ENCODE results near the gene FNDC3B.

Gene FNDC3B

DNA sequence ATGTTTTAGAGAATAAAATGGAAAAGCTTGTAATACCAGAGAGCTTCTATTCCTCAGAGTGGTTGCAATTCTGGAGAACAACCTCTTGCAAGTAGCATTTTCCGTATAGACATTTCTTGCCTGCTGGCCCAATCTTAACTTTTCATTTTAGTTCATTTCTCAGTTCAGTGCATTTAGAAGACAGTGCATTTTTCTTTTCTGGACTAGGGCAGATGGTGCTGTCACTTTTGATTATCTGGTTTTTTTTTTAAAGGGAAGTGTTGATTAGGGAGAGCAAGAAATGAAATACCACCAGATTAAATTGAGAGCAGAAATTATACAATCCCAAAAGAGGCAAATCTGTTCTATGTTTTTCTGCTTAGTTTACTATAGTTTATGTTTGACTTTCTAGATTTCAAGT lies 236.2 kb downstream of the FNDC3B start:
- Histone ChIP-seq H3K4me1 (ENCODE audit: low read length) (peaks cover 42% of the 10 kb centered on the region), H3K27me3 (replicated peaks; ENCODE audit: insufficient read depth, low read length) (no peaks in the 10 kb centered on the region), H3K36me3 (replicated peaks; ENCODE audit: insufficient read depth, low read length) (no peaks in the 10 kb centered on the region), H3K27ac (ENCODE audit: low read length) (no peak overlapping the region; the same call in 1 of the 2 replicates), H3K9me2 (replicated peaks; ENCODE audit: insufficient read depth, low read length) (no peaks in the 10 kb centered on the region), H3K9ac (ENCODE audit: low read length) (no peak overlapping the region), H3K4me2 (ENCODE audit: low read depth, low read length) (no peak overlapping the region), H3K4me3 (ENCODE audit: low read length) (no peak overlapping the region), H4K20me1 (ENCODE audit: insufficient read depth, low read length) (no peaks in the 10 kb centered on the region), H3K79me2 (ENCODE audit: low read length) (peaks cover 76% of the 10 kb centered on the region), H3F3A (ENCODE audit: insufficient read depth, low read length) (peaks cover 9% of the 10 kb centered on the region), H3K9me3 (replicated peaks; ENCODE audit: insufficient read depth, low read length) (no peaks in the 10 kb centered on the region), H2AFZ (ENCODE audit: low read length) (no peak overlapping the region)
- no peak for TF ChIP-seq EZH2phosphoT487 (IDR thresholded peaks at IDR 0.05; ENCODE audit: low read length)
- no peak for TF ChIP-seq EZH2 (optimal IDR thresholded peaks at IDR 0.05; ENCODE audit: low read depth, low read length)
- TF ChIP-seq, protein P1, sequence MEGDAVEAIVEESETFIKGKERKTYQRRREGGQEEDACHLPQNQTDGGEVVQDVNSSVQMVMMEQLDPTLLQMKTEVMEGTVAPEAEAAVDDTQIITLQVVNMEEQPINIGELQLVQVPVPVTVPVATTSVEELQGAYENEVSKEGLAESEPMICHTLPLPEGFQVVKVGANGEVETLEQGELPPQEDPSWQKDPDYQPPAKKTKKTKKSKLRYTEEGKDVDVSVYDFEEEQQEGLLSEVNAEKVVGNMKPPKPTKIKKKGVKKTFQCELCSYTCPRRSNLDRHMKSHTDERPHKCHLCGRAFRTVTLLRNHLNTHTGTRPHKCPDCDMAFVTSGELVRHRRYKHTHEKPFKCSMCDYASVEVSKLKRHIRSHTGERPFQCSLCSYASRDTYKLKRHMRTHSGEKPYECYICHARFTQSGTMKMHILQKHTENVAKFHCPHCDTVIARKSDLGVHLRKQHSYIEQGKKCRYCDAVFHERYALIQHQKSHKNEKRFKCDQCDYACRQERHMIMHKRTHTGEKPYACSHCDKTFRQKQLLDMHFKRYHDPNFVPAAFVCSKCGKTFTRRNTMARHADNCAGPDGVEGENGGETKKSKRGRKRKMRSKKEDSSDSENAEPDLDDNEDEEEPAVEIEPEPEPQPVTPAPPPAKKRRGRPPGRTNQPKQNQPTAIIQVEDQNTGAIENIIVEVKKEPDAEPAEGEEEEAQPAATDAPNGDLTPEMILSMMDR (IDR thresholded peaks at IDR 0.05; ENCODE audit: low read length) = no peak
- DNase-seq = no peak

DNA sequence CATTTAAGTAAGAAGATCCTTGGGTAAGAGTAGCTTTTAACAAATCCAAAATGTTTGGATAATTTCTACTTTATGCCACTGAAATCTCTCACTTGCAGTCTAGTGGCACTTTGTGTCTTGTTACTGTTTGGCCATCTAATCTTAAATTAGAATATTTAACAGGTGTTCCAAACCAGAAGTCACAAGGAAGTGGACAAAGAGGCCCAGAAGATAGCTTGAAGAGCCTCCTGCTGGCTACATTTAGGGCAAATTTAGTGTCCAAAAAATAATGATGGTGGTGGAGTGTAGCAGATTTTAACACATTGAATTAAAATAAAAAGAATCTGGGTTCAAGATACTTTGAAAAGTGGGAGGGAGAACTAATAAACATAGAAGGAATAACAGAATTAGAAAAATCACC lies 236.7 kb downstream of the FNDC3B start:
- peak; percentile 40 for DNase-seq
- Histone ChIP-seq H3K36me3 (replicated peaks; ENCODE audit: insufficient read depth, low read length) (no peaks in the 10 kb centered on the region), H3K4me1 (ENCODE audit: low read length) (peaks cover 38% of the 10 kb centered on the region), H3K79me2 (ENCODE audit: low read length) (peaks cover 79% of the 10 kb centered on the region), H4K20me1 (ENCODE audit: insufficient read depth, low read length) (no peaks in the 10 kb centered on the region), H3K27me3 (replicated peaks; ENCODE audit: insufficient read depth, low read length) (no peaks in the 10 kb centered on the region), H3K9ac (ENCODE audit: low read length) (no peak overlapping the region), H3K27ac (ENCODE audit: low read length) (no peak overlapping the region; the same call in 1 of the 2 replicates), H3K4me2 (ENCODE audit: low read depth, low read length) (no peak overlapping the region), H3K4me3 (ENCODE audit: low read length) (no peak overlapping the region), H2AFZ (ENCODE audit: low read length) (no peak overlapping the region), H3F3A (ENCODE audit: insufficient read depth, low read length) (peaks cover 4% of the 10 kb centered on the region; the same call in 1 of the 2 replicates), H3K9me3 (replicated peaks; ENCODE audit: insufficient read depth, low read length) (no peaks in the 10 kb centered on the region), H3K9me2 (replicated peaks; ENCODE audit: insufficient read depth, low read length) (no peaks in the 10 kb centered on the region)
- TF ChIP-seq EZH2phosphoT487 (IDR thresholded peaks at IDR 0.05; ENCODE audit: low read length) = no peak
- no peak for TF ChIP-seq EZH2 (optimal IDR thresholded peaks at IDR 0.05; ENCODE audit: low read depth, low read length)
- TF ChIP-seq, protein P1 (IDR thresholded peaks at IDR 0.05; ENCODE audit: low read length) = peak; percentile 47

DNA sequence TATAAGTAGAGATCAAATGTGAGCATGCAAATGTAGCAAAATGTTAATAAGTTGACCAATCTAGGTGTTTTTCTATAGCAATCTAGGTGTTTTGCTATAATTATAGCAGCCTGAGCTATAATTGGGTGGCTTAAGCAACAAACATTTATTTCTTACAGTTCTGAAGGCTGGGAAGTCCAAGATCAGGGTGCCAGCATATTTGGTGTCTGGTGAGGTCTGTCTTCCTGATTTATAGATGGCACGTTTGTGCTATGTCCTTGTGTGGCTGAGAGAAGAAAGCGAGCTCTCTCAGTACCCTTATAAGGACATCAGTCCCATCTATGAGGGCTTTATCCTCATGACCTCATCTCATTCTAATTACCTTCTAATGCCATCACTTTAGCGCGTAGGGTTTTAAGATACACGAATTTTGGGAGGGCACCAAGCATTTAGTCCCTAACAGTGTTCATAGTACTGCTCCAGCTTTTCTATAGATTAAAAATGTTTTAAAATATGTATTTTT lies 237.8 kb downstream of the FNDC3B start:
- no peak overlapping the region for H2AFZ ChIP-seq (ENCODE audit: low read length)
- no peaks in the 10 kb centered on the region for H3K9me3 ChIP-seq (replicated peaks; ENCODE audit: insufficient read depth, low read length)
- DNase-seq = no peak
- no peaks in the 10 kb centered on the region for H3K27me3 ChIP-seq (replicated peaks; ENCODE audit: insufficient read depth, low read length)
- peaks cover 81% of the 10 kb centered on the region for H3K79me2 ChIP-seq (ENCODE audit: low read length)
- no peak overlapping the region for H3K4me2 ChIP-seq (ENCODE audit: low read depth, low read length)
- no peak overlapping the region for H3K4me3 ChIP-seq (ENCODE audit: low read length)
- H3K36me3 ChIP-seq (replicated peaks; ENCODE audit: insufficient read depth, low read length) = no peaks in the 10 kb centered on the region
- TF ChIP-seq EZH2 (optimal IDR thresholded peaks at IDR 0.05; ENCODE audit: low read depth, low read length) = no peak
- TF ChIP-seq EZH2phosphoT487 (IDR thresholded peaks at IDR 0.05; ENCODE audit: low read length) = no peak
- TF ChIP-seq, protein P1 (IDR thresholded peaks at IDR 0.05; ENCODE audit: low read length) = no peak
- 0 out of 2 replicates have a peak, but pooled peaks cover 3% of the 10 kb centered on the region for H3F3A ChIP-seq (ENCODE audit: insufficient read depth, low read length)
- peaks cover 27% of the 10 kb centered on the region for H3K4me1 ChIP-seq (ENCODE audit: low read length)
- H3K9me2 ChIP-seq (replicated peaks; ENCODE audit: insufficient read depth, low read length) = no peaks in the 10 kb centered on the region
- no peak overlapping the region for H3K9ac ChIP-seq (ENCODE audit: low read length)
- H3K27ac ChIP-seq (ENCODE audit: low read length) = no peak overlapping the region
- H4K20me1 ChIP-seq (ENCODE audit: insufficient read depth, low read length) = no peaks in the 10 kb centered on the region
